Hepatocyte (in vitro differentiated cells): ENCODE data around the gene VAV3. TPM values are rescaled to one million over a fixed set of nuclear protein-coding genes. Genes with fewer than 3 reads are reported as not detected.
"Not testable (repeated sequence)": the region's sequence is repeated elsewhere in the genome, so short reads cannot be mapped to it uniquely, and the experiment has no call there.

Source experiments
- DNase-seq: peaks from one replicate; pipeline ENCODE4 v3.0.0-alpha.2; 2016; ENCODE audit warnings: low spot score
- H2AFZ ChIP-seq: fragments of 200-600 bp; sonication (generic); 2 replicates; pipeline ENCODE4 v1.6.0; 2016; ENCODE audit warnings: antibody characterized with exemption, mild to moderate bottlenecking
- H3K27ac ChIP-seq: fragments of 200-600 bp; sonication (generic); 2 replicates; pipeline ENCODE4 v1.5.1; 2016; ENCODE audit warnings: mild to moderate bottlenecking
- H3K27me3 ChIP-seq: fragments of 200-600 bp; sonication (generic); 2 replicates; pipeline ENCODE4 v1.6.1; 2016
- H3K36me3 ChIP-seq: fragments of 200-600 bp; sonication (generic); replicated peaks from 2 replicates; pipeline ENCODE4 v1.5.1; 2016; ENCODE audit warnings: low read depth; ENCODE audit not compliant: insufficient read depth
- H3K4me1 ChIP-seq: fragments of 200-600 bp; sonication (generic); 2 replicates; pipeline ENCODE4 v1.5.1; 2016; ENCODE audit warnings: mild to moderate bottlenecking, moderate library complexity; ENCODE audit not compliant: insufficient read depth
- H3K4me2 ChIP-seq: fragments of 200-600 bp; sonication (generic); 2 replicates; pipeline ENCODE4 v1.6.0; 2016
- H3K4me3 ChIP-seq: fragments of 200-600 bp; sonication (generic); 2 replicates; pipeline ENCODE4 v1.5.1; 2016; ENCODE audit warnings: mild to moderate bottlenecking
- H3K79me2 ChIP-seq: fragments of 200-600 bp; sonication (generic); 2 replicates; pipeline ENCODE4 v1.6.0; 2017; ENCODE audit warnings: mild to moderate bottlenecking
- H3K9me2 ChIP-seq: fragments of 200-600 bp; sonication (generic); replicated peaks from 2 replicates; pipeline ENCODE4 v1.6.0; 2017; ENCODE audit warnings: mild to moderate bottlenecking; ENCODE audit not compliant: insufficient read depth
- H3K9me3 ChIP-seq: fragments of 200-600 bp; sonication (generic); 2 replicates; pipeline ENCODE4 v1.5.1; 2016; ENCODE audit warnings: low read depth, mild to moderate bottlenecking
- H4K20me1 ChIP-seq: fragments of 200-600 bp; sonication (generic); 2 replicates; pipeline ENCODE4 v1.6.0; 2016; ENCODE audit warnings: mild to moderate bottlenecking; ENCODE audit not compliant: insufficient read depth, poor library complexity, severe bottlenecking
- CTCF ChIP-seq: fragments of 200-600 bp; sonication (generic); IDR thresholded peaks from 2 replicates; pipeline ENCODE4 v1.5.1; 2016; ENCODE audit warnings: antibody characterized with exemption, mild to moderate bottlenecking; ENCODE audit not compliant: poor library complexity
- EZH2 ChIP-seq: fragments of 200-600 bp; sonication (generic); IDR thresholded peaks from 2 replicates; pipeline ENCODE4 v1.6.1; 2016; ENCODE audit warnings: antibody characterized with exemption, mild to moderate bottlenecking, borderline replicate concordance
- EZH2phosphoT487 ChIP-seq: fragments of 200-600 bp; sonication (generic); IDR thresholded peaks from one replicate; pipeline ENCODE4 v1.6.1; 2018; ENCODE audit warnings: antibody characterized with exemption, mild to moderate bottlenecking, low read depth, moderate library complexity; ENCODE audit not compliant: unreplicated experiment, severe bottlenecking
- whole genome bisulfite sequencing: methylation state at CpG from one replicate; pipeline ENCODE4 v1.1.6; 2016; ENCODE audit warnings: low lambda C conversion rate; ENCODE audit errors: missing lambda C conversion rate; 5-methylcytosine and 5-hydroxymethylcytosine counted together
- polyA plus RNA-seq: library from polyadenylated mRNA; unstranded; fragments of >200 nt; fragmentation: Nextera tagmentation; extraction: Ambion mirVana; gene quantifications from 2 replicates; pipeline ENCODE4 v1.2.1, GENCODE V29; 2016
- total RNA-seq: library from RNA; depleted of rRNA; stranded (reverse); fragments of >200 nt; gene quantifications from 2 replicates; pipeline ENCODE4 v1.2.3, GENCODE V29; 2014

VAV3 gene
- total and polyA plus RNA-seq, 2 experiments from 2014 or later = 12.3 to 40.5 TPM

- Histone ChIP-seq H3K4me2 (no peak overlapping the region), H3K27ac (no peak overlapping the region), H4K20me1 (no peaks in the 10 kb centered on the region), H2AFZ (no peak overlapping the region), H3K4me3 (no peak overlapping the region), H3K9me2 (no peaks in the 10 kb centered on the region), H3K27me3 (no peaks in the 10 kb centered on the region), H3K4me1 (no peaks in the 10 kb centered on the region), H3K9me3 (no peaks in the 10 kb centered on the region), H3K36me3 (no peaks in the 10 kb centered on the region), H3K79me2 (no peaks in the 10 kb centered on the region)
- TF ChIP-seq EZH2phosphoT487 (no peak), CTCF (no peak), EZH2 (no peak)
- DNase-seq = no peak
- 38% methylated on average over 4 of the region's 4 CpGs for WGBS
Measured at GRCh38 chr1:107702946-107703571, 261.9 kb downstream of the VAV3 start.

GRCh38 chr1:107700651-107701050 lies 264.3 kb downstream of the VAV3 start:
- not testable (repeated sequence) for H3K79me2 ChIP-seq, H3K4me2 ChIP-seq, H3K4me3 ChIP-seq, H3K9me3 ChIP-seq, H3K4me1 ChIP-seq, H3K27me3 ChIP-seq, H4K20me1 ChIP-seq, H3K9me2 ChIP-seq, DNase-seq, H3K27ac ChIP-seq, H2AFZ ChIP-seq, H3K36me3 ChIP-seq
- 65% methylated on average over 3 of the region's 3 CpGs for WGBS

GRCh38 chr1:107698161-107698560 lies 266.8 kb downstream of the VAV3 start:
- H3K27me3 ChIP-seq = no peaks in the 10 kb centered on the region
- no peaks in the 10 kb centered on the region for H3K9me2 ChIP-seq
- WGBS = 91% methylated on average over 6 of the region's 6 CpGs
- H3K4me1 ChIP-seq = no peaks in the 10 kb centered on the region
- H3K9me3 ChIP-seq = no peaks in the 10 kb centered on the region
- H3K27ac ChIP-seq = no peak overlapping the region
- no peak overlapping the region for H3K4me2 ChIP-seq
- no peaks in the 10 kb centered on the region for H3K36me3 ChIP-seq
- DNase-seq = no peak
- no peaks in the 10 kb centered on the region for H4K20me1 ChIP-seq
- TF ChIP-seq EZH2 (no peak), EZH2phosphoT487 (no peak), CTCF (no peak)
- no peaks in the 10 kb centered on the region for H3K79me2 ChIP-seq
- H3K4me3 ChIP-seq = no peak overlapping the region
- no peak overlapping the region for H2AFZ ChIP-seq

GRCh38 chr1:107695341-107695740 lies 269.6 kb downstream of the VAV3 start:
- Histone ChIP-seq H3K79me2 (no peaks in the 10 kb centered on the region), H3K27ac (no peak overlapping the region), H3K4me3 (no peak overlapping the region), H3K4me1 (peaks cover 4% of the 10 kb centered on the region), H3K9me2 (no peaks in the 10 kb centered on the region), H3K36me3 (no peaks in the 10 kb centered on the region), H3K27me3 (no peaks in the 10 kb centered on the region), H4K20me1 (no peaks in the 10 kb centered on the region), H2AFZ (no peak overlapping the region), H3K4me2 (no peak overlapping the region), H3K9me3 (no peaks in the 10 kb centered on the region)
- WGBS = 95% methylated on average over 3 of the region's 3 CpGs
- TF ChIP-seq EZH2 = no peak
- TF ChIP-seq CTCF = no peak
- TF ChIP-seq EZH2phosphoT487 = no peak
- DNase-seq = no peak
